Activated CD8-positive, alpha-beta T cell treated with anti-CD3 and anti-CD28 coated beads for 36 hours (primary cell): ENCODE data around the gene ACER2. TPM values are rescaled to one million over a fixed set of nuclear protein-coding genes. Genes with fewer than 3 reads are reported as not detected.

Experiments
- ATAC-seq: fragments of 200-7000 bp; cut with Tn5 transposase; one replicate; pipeline ENCODE4 v1.10.0; 2021; ENCODE audit warnings: mild to moderate bottlenecking, moderate library complexity
- CTCF ChIA-PET: fragments of 350-600 bp; sonication (Branson Sonifier 250); formaldehyde crosslinking; loops from one replicate; lab custom pipeline; 2021; ENCODE audit warnings: antibody characterized with exemption; lab: Charles Lee
- POLR2A ChIA-PET: fragments of 350-600 bp; sonication (Branson Sonifier 250); formaldehyde crosslinking; loops from one replicate; lab custom pipeline; 2021; ENCODE audit warnings: antibody characterized with exemption; lab: Charles Lee
- DNase-seq: peaks from one replicate; pipeline ENCODE4 v3.0.0-alpha.2; 2020
- H3K27ac Mint-ChIP-seq: one replicate; pipeline ENCODE4 v1.8.0; 2021; ENCODE audit warnings: mild to moderate bottlenecking, mixed read lengths
- H3K27me3 Mint-ChIP-seq: one replicate; pipeline ENCODE4 v1.8.0; 2021; ENCODE audit warnings: mixed read lengths
- H3K36me3 Mint-ChIP-seq: one replicate; pipeline ENCODE4 v1.8.0; 2021; ENCODE audit warnings: low read depth, mixed read lengths
- H3K4me1 Mint-ChIP-seq: one replicate; pipeline ENCODE4 v1.8.0; 2021; ENCODE audit warnings: low read depth, mixed read lengths
- H3K4me3 Mint-ChIP-seq: one replicate; pipeline ENCODE4 v1.8.0; 2021; ENCODE audit warnings: mild to moderate bottlenecking, moderate library complexity, mixed read lengths
- H3K9me3 Mint-ChIP-seq: one replicate; pipeline ENCODE4 v1.8.0; 2021; ENCODE audit warnings: mixed read lengths
- intact Hi-C: fragments of 100-400 bp; cut with micrococcal nuclease; formaldehyde crosslinking; loops from one replicate; pipeline ENCODE4 v1.10.0; 2022
- total RNA-seq, 2 experiments: library from RNA; stranded (reverse); gene quantifications; one replicate each; pipeline ENCODE4 v1.2.3, GENCODE V29; 2021
- TF ChIP-seq, protein P1 (sequence below): fragments of 200-600 bp; IDR thresholded peaks from one replicate; pipeline ENCODE4 v1.8.0; 2022; ENCODE audit warnings: antibody characterized with exemption, mild to moderate bottlenecking

Gene ACER2
- total RNA-seq, 2 experiments from 2014 or later = 1.2 to 1.4 TPM

DNA sequence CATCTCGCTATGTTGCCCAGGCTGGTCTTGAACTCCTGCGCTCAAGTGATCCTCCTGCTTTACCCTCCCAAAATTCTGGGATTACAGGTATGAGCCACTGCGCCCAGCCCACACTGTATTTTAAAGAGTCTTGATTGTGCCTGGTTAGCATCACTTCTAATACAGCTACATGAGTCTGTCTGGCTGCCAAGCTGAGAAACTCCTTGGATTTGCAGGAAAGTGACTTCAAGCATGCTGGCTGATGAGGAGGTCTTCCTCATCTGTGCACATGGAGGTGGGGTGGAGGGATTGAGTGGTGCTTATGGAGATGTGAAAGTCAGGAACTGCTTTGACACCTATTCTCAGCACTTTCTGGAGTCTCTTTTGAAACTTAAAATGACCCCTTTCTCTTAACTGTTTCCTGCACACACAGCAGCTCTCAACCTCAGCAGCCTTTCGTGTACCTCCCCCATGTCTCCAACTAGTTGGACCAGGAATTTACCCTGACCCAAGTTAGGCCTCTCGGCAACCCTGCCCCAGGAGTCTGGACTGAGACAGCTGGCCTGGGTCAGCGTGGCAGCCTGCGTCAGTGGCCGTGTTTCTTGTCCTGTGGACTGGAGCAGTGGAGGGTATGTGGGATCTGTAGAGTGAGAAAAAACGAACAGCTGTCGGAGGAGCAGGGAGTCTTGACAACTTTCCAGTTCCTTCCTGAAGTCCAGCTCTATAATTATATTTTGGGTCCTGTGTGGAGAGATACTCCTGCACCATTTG lies 72.5 kb downstream of the ACER2 start:
- TF ChIP-seq, protein P1, sequence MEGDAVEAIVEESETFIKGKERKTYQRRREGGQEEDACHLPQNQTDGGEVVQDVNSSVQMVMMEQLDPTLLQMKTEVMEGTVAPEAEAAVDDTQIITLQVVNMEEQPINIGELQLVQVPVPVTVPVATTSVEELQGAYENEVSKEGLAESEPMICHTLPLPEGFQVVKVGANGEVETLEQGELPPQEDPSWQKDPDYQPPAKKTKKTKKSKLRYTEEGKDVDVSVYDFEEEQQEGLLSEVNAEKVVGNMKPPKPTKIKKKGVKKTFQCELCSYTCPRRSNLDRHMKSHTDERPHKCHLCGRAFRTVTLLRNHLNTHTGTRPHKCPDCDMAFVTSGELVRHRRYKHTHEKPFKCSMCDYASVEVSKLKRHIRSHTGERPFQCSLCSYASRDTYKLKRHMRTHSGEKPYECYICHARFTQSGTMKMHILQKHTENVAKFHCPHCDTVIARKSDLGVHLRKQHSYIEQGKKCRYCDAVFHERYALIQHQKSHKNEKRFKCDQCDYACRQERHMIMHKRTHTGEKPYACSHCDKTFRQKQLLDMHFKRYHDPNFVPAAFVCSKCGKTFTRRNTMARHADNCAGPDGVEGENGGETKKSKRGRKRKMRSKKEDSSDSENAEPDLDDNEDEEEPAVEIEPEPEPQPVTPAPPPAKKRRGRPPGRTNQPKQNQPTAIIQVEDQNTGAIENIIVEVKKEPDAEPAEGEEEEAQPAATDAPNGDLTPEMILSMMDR = no peak
- Mint-ChIP-seq H3K9me3 (no peaks in the 10 kb centered on the region), H3K36me3 (no peaks in the 10 kb centered on the region), H3K27me3 (peaks cover 7% of the 10 kb centered on the region), H3K27ac (no peak overlapping the region), H3K4me3 (no peak overlapping the region), H3K4me1 (no peaks in the 10 kb centered on the region)
- intact Hi-C loops = no loop called here
- DNase-seq (no peak), ATAC-seq (no peak)
- POLR2A ChIA-PET = interaction anchor here (0.6 to 1.2 kb wide), 2 partner anchors 16 to 51 kb away, joined by 3 read pairs; no protein-coding TSS in a partner anchor
- CTCF ChIA-PET = interaction anchor here (0.6 to 3.4 kb wide), 3 partner anchors 12 to 24 kb away, joined by 3 to 18 read pairs (median 3); no protein-coding TSS in a partner anchor

DNA sequence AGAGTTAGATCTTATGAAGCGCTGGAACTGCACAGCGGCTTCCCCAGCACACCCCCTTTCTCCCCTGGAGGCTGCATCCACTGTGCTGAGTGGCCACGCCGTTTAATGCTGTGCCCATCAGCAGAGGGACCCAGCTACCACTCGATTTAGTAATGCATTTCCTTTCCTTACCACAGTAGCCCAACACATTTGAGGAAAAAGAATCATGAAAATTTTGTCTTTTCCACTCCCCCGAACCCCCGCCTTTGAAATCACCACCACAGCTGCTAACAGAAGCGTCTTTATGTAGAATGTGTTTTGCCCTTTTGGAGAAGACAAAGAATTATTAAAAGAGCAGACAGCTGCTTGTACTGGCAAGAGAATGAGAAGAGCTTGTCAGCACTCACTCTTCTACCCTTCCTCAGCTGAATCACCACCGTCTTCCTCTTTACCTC lies 73.2 kb downstream of the ACER2 start:
- peaks cover 7% of the 10 kb centered on the region for H3K27me3 Mint-ChIP-seq
- TF ChIP-seq, protein P1 = no peak
- no peak overlapping the region for H3K27ac Mint-ChIP-seq
- no peaks in the 10 kb centered on the region for H3K9me3 Mint-ChIP-seq
- no peak for DNase-seq
- no peak overlapping the region for H3K4me3 Mint-ChIP-seq
- no peak for ATAC-seq
- ChIA-PET CTCF (interaction anchor here (0.6 to 3.4 kb wide), 3 partner anchors 11 to 25 kb away, joined by 3 to 18 read pairs (median 3); no protein-coding TSS in a partner anchor), POLR2A (no interaction called here)
- no peaks in the 10 kb centered on the region for H3K36me3 Mint-ChIP-seq
- no peaks in the 10 kb centered on the region for H3K4me1 Mint-ChIP-seq
- intact Hi-C loops = no loop called here

DNA sequence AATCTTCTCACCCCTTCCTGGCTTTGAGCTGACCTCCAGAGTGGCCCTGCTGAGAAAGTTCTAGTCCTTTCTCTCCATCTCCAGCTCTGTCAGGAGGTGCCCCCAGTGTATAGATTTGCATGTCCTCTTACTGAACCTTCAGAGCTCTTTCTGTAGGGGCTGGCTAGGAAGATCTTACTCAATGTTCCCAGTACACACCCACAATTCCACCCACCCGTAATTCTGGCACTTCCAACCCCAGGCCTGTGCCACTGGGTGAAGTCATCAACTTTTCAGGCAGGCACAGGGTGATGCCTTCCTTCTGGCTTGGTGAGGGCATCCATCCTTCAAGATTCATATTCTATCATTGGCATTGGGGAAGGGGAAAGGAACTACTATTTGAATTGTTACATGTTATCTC lies 75.9 kb downstream of the ACER2 start:
- ATAC-seq (no peak), DNase-seq (no peak)
- intact Hi-C loops = no loop called here
- H3K36me3 Mint-ChIP-seq = no peaks in the 10 kb centered on the region
- POLR2A ChIA-PET = interaction anchor here (0.9 kb wide), 1 partner anchor 197 kb away, joined by 3 read pairs; no protein-coding TSS in a partner anchor
- TF ChIP-seq, protein P1 = no peak
- CTCF ChIA-PET = interaction anchor here (1.1 to 1.8 kb wide), 3 partner anchors 8 to 20 kb away, joined by 4 to 10 read pairs (median 4); no protein-coding TSS in a partner anchor
- no peaks in the 10 kb centered on the region for H3K4me1 Mint-ChIP-seq
- H3K4me3 Mint-ChIP-seq = no peak overlapping the region
- no peaks in the 10 kb centered on the region for H3K9me3 Mint-ChIP-seq
- H3K27ac Mint-ChIP-seq = no peak overlapping the region
- H3K27me3 Mint-ChIP-seq = peaks cover 6% of the 10 kb centered on the region

DNA sequence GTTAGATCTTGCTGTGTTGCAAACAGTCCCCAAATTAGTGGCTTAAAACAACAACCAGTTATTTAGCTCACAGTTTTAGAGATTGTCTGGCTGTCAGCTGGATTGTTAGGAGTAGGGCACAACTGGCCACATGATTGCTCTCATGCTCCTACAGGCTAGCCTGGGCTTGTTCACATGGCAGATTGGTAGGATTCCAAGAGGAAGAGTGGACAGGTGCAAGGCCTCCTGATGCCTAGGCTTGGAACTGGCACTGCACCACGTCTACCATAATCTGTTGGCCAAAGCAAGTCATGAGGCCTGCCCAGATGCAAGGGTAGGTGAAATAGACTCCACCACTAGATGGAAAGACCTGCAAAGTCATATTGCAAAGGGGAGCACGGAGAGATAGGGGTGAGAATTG lies 76.4 kb downstream of the ACER2 start:
- Mint-ChIP-seq H3K27me3 (peaks cover 6% of the 10 kb centered on the region), H3K9me3 (no peaks in the 10 kb centered on the region), H3K36me3 (no peaks in the 10 kb centered on the region), H3K27ac (no peak overlapping the region), H3K4me3 (no peak overlapping the region), H3K4me1 (no peaks in the 10 kb centered on the region)
- ChIA-PET POLR2A (interaction anchor here (0.9 kb wide), 1 partner anchor 197 kb away, joined by 3 read pairs; no protein-coding TSS in a partner anchor), CTCF (interaction anchor here (1.1 to 4.1 kb wide), 4 partner anchors 7 to 20 kb away, joined by 4 to 37 read pairs (median 7); no protein-coding TSS in a partner anchor)
- TF ChIP-seq, protein P1 = no peak
- intact Hi-C loops = no loop called here
- DNase-seq = no peak
- no peak for ATAC-seq

DNA sequence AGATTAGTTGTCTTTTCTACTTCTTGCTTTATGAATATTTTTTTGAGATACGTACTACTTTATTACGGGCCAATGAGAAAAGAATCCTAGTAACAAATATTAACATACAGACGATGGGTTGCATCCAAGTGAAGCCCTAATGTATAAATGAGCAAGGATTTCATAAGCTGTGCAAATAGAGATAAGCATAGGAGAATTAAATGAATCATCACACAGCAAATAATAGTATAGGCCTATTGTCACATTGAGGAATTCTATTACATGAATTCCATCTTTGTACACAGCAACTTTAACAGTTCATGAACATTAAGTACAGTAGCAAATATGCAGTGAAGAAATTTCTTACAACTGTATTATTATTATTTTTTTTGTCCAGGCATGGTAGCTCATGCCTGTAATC lies 78.0 kb downstream of the ACER2 start:
- Mint-ChIP-seq H3K4me3 (no peak overlapping the region), H3K9me3 (no peaks in the 10 kb centered on the region)
- intact Hi-C loops = no loop called here

More for the DNA sequence above, 78.0 kb downstream of the ACER2 start:
- CTCF ChIA-PET = interaction anchor here (4.1 kb wide), 1 partner anchor 21 kb away, joined by 37 read pairs; no protein-coding TSS in a partner anchor
- DNase-seq = no peak
- POLR2A ChIA-PET = no interaction called here
- TF ChIP-seq, protein P1 = no peak
- no peak for ATAC-seq
- Mint-ChIP-seq H3K27ac (no peak overlapping the region), H3K36me3 (no peaks in the 10 kb centered on the region), H3K4me1 (no peaks in the 10 kb centered on the region), H3K27me3 (peaks cover 6% of the 10 kb centered on the region)
